Measurements from ENCODE around the gene FBLN2. TPM values are rescaled to one million over a fixed set of nuclear protein-coding genes. Genes with fewer than 3 reads are reported as not detected.
A peak's percentile ranks its signal among the peaks of the same experiment; 100 is the strongest.

FBLN2 gene
- total RNA-seq, 1 donor from 2014 or later: 81.1 TPM

GRCh38 chr3:13587442-13587841 is 38.5 kb downstream of the FBLN2 start:
- ATAC-seq: no peak
- intact Hi-C loops (cut with DNase I): no loop called here

GRCh38 chr3:13588221-13588701 is 39.3 kb downstream of the FBLN2 start:
- intact Hi-C loops (cut with DNase I): no loop called here
- DNase-seq (ENCODE audit: missing footprints): no peak
- no peak for ATAC-seq

More at GRCh38 chr3:13587442-13587841, 38.5 kb downstream of the FBLN2 start:
- DNase-seq (ENCODE audit: missing footprints): no peak

GRCh38 chr3:13588993-13589392 is 40.1 kb downstream of the FBLN2 start:
- no peak for ATAC-seq
- intact Hi-C loops (cut with DNase I): no loop called here
- no peak for DNase-seq (ENCODE audit: missing footprints)

- DNase-seq (ENCODE audit: missing footprints) (no peak), ATAC-seq (no peak)
- intact Hi-C loops (cut with DNase I): no loop called here
Measured at GRCh38 chr3:13590841-13591520, 42.1 kb downstream of the FBLN2 start.

- DNase-seq (ENCODE audit: missing footprints) (no peak), ATAC-seq (no peak)
- intact Hi-C loops (cut with DNase I): no loop called here
Measured at GRCh38 chr3:13593615-13594014, 44.7 kb downstream of the FBLN2 start.

DNA sequence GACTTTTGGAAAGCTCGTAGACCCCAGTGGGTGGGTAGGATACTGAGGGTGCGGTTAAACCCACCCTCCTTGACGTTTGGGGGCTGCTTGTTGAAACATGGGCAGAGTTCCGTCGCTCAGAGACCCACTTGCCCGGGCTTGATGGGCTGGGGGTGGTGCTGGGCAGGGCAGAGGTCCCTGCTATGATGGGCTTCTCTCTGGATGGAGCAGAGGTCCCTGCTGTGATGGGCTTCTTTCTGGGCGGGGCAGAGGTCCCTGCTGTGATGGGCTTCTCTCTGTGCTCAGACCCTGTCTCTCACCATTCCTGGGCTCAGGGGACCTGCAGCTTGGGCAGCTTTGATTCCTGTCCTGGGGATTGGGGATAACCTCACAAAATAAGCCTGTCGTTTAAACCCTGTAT is 45.2 kb downstream of the FBLN2 start:
- intact Hi-C loops (cut with DNase I): no loop called here
- ATAC-seq: no peak
- no peak for DNase-seq (ENCODE audit: missing footprints)

GRCh38 chr3:13594991-13595421 is 46.1 kb downstream of the FBLN2 start:
- DNase-seq (ENCODE audit: missing footprints): no peak
- intact Hi-C loops (cut with DNase I): no loop called here
- ATAC-seq: no peak

- ATAC-seq (no peak), DNase-seq (ENCODE audit: missing footprints) (no peak)
- intact Hi-C loops (cut with DNase I): no loop called here
Measured at GRCh38 chr3:13595485-13595884, 46.6 kb downstream of the FBLN2 start.

DNA sequence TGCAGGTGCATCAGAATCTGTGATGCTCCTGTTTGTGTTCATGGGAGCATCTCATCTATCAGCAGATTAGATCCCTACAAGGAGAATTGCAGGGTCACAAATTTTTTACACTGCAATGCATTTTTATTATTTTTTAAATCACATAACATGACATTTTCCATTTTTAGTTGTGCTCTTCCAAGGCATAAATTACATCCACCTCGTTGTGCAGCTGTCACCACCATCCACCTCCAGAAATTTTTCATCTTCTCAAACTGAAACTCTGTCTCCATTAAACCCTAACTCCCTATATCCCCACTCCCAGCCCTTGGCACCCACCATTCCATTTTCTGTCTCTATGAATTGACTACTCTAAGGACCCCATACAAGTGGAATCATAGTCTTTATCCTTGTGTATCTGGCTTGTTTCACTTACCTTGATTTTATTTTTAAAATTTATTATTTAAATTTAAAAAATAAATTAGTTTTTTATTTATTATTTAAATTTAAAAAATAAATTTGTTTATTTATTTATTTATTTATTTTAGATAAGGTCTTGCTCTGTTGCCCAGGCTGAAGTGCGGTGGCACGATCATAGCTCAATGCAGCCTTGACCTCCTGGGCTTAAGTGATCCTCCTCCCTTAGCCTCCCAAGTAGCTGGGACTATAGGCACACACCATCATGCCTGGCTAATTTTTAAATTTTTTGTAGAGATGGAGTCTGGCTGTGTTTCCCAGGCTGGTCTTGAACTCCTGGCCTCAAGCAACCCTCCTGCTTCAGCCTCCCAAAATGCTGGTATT is 47.7 kb downstream of the FBLN2 start:
- DNase-seq (ENCODE audit: missing footprints) (no peak), ATAC-seq (no peak)
- intact Hi-C loops (cut with DNase I): no loop called here

- ATAC-seq (no peak), DNase-seq (ENCODE audit: missing footprints) (no peak)
- intact Hi-C loops (cut with DNase I): no loop called here
Measured at GRCh38 chr3:13597661-13598060, 48.7 kb downstream of the FBLN2 start.

GRCh38 chr3:13598201-13598600 is 49.3 kb downstream of the FBLN2 start:
- DNase-seq (ENCODE audit: missing footprints): no peak
- ATAC-seq: no peak
- intact Hi-C loops (cut with DNase I): no loop called here

DNA sequence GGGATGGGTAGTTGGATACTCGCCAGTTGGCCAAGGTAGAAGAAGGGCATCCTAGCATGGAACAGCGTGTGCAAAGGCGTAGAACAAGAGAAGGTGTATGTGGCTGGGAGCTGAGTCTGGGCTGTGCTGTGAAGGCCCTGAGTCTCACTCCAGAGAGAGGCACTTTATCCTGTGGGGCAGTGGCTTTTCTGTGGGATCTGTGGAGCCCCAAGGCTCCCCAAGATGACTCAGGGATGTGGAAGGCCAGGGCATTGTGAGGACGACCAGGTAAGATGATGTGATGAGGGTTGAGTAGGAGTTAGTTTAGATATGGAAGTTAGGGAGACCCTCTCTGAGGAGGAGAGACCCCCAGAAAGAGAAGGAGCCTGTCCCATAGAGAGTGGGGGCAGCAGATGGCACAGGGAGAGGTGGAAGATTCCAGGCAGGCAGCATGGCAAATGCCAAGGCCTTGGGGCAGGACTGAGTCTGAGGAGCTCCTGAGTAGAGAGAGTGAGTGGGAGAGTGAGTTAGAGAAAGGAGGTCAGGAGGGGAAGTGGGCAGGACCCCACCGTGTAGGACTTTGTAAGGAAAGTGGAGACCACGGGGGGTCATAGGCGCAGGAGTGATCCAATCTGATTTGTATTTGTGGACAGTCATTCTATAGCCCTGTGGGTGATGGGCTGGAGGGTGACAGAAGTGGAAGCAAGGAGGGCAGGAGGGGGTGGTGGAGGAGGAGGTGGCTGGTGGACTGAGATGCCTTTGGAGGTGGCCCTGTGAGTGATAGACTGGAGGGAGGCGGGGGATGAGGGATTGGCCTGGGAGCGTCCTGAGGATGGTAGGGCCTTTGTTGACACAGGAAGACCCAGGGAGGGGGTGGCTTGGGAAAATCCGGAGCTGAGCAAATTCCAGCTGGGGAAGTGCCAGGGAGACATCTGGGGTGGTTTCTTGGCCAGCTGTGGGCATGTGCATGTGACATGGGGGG is 50.3 kb downstream of the FBLN2 start:
- intact Hi-C loops (cut with DNase I): no loop called here
- DNase-seq (ENCODE audit: missing footprints) (no peak), ATAC-seq (peak; percentile 25)

GRCh38 chr3:13599887-13600450 is 51.0 kb downstream of the FBLN2 start:
- ATAC-seq (no peak), DNase-seq (ENCODE audit: missing footprints) (no peak)
- intact Hi-C loops (cut with DNase I): no loop called here

DNA sequence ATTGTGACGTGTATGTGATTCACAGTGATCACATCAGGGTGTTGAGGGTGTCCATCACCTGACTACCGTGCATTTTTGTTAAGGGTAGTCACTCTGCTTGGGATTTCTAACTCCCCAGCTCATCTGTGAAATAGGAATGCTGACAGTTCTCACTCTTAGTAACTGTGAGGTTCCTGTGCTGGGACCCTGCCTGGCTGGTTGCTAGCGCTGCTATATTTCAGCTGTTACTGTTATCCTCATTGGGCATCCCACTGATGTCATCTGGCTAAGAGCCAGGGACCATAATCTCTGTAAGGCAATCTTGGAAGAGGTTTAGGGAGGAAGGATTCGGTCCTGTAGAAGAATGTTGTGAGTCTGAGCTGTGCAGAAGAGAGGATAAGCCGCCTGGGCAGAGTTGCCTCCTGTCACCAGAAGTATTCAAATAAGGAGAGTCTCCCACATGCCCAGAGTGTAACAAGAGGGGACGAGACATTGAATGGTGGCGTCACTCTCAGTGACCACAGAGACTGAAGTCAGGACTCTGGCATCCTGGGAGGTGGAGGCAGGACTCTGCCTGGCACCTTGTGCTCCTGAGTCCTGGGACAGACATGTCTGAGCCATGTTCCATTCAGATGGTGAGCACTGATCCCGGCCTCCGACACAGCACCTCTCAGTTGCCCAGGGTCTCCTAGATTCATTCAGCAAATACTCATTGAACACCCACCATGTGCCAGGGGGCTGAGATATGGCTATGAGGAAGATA is 52.2 kb downstream of the FBLN2 start:
- DNase-seq (ENCODE audit: missing footprints): no peak

GRCh38 chr3:13601692-13602080 is 52.8 kb downstream of the FBLN2 start:
- no peak for DNase-seq (ENCODE audit: missing footprints)
- intact Hi-C loops (cut with DNase I): no loop called here
- no peak for ATAC-seq

More for the DNA sequence above, 52.2 kb downstream of the FBLN2 start:
- ATAC-seq: peak; percentile 51
- intact Hi-C loops (cut with DNase I): no loop called here

GRCh38 chr3:13605555-13605954 is 56.6 kb downstream of the FBLN2 start:
- intact Hi-C loops (cut with DNase I): no loop called here
- DNase-seq (ENCODE audit: missing footprints) (no peak), ATAC-seq (no peak)

- intact Hi-C loops (cut with DNase I): no loop called here
- ATAC-seq: no peak
- DNase-seq (ENCODE audit: missing footprints): no peak
Measured at GRCh38 chr3:13607821-13608597, 59.1 kb downstream of the FBLN2 start.

Data from Right ventricle myocardium inferior (tissue), 1 donor.